Forelimb muscle (tissue), 1 donor: ENCODE measurements around the gene ULK3. TPM values are rescaled to one million over a fixed set of nuclear protein-coding genes. Genes with fewer than 3 reads are reported as not detected.

ENCODE experiments used
- DNase-seq: peaks from one replicate; pipeline ENCODE4 v3.0.0-alpha.2; 2013; ENCODE audit warnings: low read depth
- polyA plus RNA-seq: library from polyadenylated mRNA; unstranded; fragments of 120-200 nt; gene quantifications from one replicate; pipeline ENCODE4 v1.2.1, GENCODE V29; 2013; ENCODE audit not compliant: insufficient read length

ULK3 gene
- polyA plus RNA-seq, 1 donor: 33.3 TPM

DNA sequence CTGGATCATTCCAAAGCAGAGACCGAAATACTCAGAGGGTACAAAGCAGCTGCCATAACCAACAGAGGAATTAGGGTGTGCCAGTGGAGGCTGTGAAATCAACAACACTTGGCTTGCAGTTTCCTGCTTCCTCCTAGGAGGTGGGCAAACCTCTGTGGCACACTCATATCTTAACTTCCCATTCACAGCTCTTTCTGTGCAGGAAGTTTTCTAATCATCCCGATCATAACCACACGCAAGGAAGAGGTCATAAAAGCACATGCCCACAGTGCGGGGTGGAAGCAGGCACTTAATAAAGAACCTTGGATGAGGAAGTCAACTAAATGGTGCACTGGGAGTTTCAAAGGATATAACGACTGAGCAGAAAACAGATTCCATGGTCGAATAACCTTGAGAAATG is 25.1 kb upstream of the ULK3 start:
- no peak for DNase-seq

DNA sequence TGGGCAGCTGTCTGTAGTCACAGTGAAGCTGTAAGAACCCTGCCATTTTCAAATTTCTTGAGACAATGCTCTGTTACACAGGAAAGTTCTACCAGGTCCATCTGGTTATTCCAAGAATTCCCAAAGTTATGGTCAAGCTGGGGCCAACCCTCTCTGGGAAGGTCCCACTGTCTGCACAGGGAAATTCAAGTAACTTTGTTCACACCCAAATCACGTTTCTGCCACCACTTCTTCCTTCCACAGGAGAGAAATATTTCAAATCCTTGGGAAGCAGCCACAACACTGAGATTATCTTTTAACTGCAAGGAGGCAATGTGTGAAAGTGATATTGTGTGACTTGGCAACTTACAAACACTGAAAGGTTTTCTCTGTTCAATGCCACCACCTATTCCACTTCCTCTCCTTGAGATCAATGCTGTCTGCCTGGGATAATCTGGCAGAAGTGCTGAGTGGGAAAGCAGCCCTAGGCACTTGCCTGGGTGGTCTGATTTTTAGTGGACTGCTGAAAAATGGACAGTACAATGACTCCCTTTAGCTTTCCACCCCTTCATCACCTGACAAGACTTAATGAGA is 24.6 kb upstream of the ULK3 start:
- no peak for DNase-seq

DNA sequence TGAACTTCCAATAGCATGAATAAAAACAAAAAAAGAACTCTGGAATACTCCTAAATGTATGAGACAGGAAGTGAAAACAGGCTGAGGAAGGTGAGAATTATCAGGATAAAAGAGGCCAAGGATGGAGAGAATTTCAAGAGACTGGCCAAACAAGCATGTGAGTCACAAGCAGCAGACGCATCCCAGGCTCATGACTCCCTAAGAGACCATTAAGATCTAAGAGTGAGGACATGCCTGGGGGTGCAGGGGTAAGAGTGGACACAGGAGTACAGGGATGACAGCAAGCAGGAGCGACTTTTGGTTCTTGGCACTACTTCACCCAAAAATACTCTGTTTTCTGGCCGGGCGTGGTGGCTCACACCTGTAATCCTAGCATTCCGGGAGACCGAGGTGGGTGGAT is 23.1 kb upstream of the ULK3 start:
- no peak for DNase-seq

DNA sequence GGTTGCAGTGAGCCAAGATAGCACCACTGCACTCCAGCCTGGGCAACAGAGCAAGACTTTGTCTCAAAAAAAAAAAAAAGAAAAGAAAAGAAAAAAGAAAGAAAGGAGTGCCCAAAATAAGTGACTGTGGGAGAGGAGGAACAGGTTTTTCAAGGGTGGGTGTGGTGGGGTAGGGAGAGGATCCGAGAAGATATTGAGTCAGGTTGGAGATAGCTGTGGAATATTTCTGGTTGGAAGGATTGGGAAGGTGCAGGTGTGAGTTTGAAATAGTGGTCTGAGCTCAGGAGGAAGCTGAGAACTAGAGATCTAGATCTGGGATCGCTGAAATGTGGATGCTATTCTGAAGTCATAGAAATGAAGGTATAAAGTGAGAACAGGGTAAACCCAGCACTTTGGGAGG is 22.4 kb upstream of the ULK3 start:
- DNase-seq: no peak

DNA sequence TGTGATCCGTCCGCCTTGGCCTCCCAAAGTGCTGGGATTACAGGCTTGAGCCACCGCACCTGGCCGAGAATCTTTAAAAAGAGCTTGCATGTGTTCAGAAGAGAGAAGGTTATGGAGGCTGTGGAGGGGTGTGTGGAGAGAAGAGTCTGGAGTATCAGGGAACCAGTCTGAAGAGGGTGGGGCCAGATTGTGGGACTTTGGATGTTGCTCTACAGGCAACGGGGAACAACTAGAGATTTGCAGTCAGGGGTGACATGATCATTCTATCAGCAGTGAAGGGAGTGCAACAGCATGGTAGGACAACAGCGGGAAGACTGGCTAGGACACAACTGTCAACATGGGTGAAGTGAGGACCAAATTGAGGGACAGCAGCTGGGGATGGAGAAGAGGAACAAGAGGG is 21.3 kb upstream of the ULK3 start:
- DNase-seq: no peak

DNA sequence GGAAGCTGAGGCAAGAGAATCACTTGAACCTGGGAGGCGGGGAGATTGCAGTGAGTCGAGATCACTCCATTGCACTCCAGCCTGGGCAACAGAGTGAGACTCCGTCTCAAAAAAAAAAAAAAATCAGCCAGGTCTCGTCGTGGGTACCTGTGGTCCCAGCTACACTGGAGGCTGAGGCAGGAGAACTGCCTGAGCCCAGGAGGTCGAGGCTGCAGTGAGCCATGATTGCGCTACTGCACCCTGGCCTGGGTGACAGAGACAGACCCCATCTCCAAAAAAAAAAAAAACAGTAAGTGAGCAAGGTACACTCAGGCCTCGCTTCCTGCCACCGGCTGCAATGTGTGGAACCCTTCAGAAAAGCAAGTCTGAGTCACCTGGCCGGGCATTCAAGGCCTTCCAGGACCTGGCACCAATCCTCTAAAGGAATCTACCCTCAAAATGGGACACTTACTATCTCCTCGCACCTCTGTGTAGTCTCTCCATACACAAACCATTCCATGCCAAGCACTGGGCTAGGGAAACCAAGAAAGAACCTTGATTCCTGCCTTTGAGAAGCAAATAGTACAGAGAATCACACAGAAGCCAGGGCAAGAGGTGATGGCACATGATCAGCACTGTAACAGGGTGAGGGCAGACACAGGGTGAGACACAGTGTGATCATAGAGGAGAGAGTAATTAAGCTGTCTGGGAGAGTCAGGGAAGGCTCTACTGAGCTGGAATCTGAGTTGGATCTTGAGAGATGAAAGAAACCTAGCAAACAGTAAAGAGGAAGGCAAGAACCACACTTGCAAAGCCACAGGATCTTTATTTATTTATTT is 20.5 kb upstream of the ULK3 start:
- DNase-seq: no peak

DNA sequence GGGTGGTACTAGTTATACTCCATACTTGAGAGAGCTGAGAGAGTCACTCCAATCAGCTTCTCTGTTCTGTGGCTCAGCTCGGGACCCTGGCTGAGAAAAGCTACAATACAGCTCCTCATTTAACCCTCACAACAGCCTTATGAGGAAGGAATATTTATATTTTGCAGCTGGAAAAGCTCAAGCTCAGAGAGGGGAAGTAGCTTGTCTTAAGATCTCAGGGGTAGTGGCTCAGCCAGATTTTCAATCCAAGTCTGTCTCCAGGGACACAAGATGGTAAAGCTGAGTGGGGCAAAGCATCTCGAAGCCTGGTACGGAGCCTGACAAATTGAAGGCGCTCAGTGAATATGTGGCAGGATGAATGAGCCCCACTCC is 15.4 kb upstream of the ULK3 start:
- DNase-seq: no peak

DNA sequence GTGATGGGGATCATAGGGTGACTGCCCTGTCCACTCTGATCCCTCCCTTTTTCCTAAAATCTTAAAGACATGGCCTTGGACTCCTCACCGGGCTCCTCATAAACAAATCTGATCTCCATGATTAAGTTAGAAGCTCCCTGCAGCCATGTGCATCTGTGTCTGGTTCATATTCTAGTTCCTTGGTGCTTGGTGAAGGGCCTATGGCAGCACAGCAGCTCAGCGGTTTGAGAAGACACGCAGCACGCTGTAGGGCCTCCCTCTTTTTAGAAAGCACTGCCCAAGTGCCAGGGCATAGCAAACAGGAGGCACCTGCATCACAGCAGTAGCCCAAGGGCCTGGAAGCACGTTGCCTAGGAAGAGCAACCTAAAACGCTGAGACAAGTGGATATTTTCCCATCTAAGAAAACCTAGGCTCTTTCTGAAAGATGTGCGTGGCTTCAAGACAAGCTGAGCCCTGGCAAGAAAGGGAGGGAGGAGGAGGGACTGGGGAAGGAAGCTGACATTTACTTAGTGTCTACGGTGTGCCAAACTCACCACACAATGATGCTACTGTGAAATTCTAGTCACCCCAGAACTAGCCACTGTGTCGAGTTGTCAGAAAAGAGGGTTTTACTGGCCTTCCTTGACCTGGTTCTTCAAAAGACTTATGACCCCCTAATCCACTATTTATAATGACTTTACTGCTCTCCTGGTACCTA is 14.9 kb upstream of the ULK3 start:
- DNase-seq: no peak

DNA sequence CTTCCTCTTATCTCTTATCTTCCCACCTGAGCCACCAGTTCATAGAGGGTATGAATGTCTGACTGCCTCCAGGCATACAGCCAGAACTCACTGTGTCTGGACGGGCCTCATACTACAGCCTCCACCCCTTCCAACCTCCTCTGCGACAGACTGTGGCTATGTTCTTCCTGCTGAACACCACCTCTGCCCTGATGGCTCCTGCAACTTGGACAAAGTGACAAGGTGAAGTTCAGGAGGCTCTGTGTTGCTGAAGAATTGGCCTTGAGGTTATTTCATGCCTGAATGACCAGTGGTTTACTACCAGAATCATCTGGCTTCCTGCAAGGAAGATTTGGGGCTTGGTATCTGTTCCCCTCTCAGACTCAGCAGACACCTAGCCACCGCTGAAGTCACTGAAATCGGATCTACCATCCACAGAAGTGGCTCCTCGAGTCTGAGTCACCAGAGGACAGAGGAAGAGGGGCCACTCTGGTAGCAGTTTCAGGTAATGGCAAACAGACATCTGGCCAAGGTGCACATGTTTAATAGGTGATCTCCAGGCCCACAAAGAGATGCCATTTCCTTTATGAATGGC is 14.2 kb upstream of the ULK3 start:
- DNase-seq: no peak

DNA sequence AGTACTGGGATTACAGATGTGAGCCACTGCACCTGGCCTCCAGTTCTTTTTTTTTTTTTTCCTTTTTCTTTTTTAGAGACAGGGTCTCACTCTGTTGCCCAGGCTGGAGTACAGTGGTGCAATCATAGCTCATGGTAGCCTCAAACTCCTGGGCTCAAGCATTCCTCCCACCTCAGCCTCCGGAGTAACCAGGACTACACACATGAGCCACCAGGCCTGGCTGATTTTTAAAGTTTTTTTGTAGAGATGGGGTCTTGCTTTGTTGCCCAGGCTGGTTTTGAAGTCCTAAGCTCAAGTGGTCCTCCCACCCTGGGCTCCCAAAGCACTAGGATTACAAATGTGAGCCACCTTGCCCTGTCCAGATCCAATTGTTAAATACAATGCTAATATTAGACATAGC is 13.6 kb upstream of the ULK3 start:
- no peak for DNase-seq

DNA sequence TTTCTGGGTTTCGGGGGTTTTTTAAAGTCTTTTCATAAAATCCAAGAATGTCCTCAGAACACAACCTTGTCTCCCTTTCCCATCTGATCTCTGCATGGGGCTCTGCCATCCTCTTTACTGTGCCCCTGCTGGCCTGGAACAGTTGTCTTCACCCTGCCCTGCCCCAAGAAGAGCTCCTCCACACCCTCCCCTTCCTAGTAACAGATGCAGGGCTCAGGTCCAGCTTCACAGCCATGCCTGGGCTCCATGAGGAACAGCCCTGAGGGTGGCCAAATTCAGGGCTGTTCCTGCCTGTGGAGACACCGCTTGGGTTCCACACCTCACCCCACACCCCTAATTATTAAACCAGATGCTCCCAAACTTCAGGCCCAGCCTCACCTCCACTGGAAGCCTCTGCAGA is 12.9 kb upstream of the ULK3 start:
- no peak for DNase-seq

DNA sequence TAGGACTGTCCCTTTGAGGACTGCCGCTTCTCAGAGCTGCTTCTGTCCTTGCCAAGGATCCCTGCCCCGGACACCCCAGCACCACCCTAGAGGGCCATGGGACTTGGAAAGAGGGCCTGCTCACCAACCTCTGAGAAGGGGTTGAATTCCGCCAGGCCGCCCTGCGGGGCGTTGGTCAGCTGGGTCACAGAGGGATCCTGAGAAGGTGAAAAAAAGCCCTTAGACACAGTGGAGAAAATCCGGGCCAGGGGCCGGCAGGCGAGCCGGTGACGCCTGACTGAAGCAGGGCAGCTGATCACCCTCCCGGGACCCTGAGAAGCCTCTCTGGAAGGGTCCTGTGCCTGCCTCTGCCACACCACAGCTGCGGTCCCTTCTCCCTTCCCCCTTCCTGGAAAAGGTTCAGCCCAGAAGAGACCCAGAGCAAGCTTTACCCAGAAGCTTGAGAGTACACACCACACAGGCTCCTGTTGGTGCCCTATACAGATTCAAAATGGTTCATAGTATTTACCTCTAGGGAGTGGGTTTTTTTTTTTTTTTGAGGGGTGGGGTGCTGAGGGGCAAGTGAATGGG is 11.6 kb upstream of the ULK3 start:
- no peak for DNase-seq

DNA sequence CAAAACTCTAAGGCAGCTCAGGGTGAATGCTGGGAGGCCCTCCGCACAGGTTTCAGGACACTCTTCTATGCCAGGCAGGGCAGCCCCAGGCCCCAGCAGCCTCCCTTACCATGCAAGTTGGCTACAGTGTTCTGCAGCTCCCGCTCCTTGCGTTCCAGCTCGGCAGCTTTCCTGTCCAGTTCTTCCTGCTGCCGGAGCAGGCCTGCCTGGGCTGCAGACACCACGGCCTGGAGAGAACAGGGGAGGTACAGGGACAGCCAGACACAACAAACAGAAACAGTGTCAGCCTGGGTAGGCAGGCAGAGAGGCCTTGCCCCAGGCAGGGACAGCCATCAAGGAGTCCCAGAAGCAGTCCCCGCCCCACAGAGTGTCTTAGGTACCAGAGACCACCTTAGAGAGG is 9.0 kb upstream of the ULK3 start:
- DNase-seq: no peak

DNA sequence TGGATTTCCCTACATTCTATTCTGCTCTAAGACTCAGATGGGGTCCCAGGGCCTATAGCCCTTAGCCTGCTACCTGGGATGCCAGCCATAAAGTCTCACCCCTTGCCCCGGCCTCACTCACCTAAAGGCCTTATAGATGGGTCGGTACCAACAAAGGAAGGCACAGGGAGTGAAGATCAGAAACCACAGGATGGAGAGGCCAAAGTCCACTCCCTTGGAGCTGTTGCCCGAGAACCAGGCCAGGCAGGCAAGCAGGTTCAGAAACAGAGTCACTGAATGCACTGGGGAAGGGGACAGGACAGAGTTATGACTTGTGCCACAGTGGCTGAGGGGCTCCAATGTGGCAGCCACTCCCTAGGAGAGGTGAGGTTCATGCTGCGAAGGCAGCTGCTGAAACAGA is 7.4 kb upstream of the ULK3 start:
- DNase-seq: no peak

DNA sequence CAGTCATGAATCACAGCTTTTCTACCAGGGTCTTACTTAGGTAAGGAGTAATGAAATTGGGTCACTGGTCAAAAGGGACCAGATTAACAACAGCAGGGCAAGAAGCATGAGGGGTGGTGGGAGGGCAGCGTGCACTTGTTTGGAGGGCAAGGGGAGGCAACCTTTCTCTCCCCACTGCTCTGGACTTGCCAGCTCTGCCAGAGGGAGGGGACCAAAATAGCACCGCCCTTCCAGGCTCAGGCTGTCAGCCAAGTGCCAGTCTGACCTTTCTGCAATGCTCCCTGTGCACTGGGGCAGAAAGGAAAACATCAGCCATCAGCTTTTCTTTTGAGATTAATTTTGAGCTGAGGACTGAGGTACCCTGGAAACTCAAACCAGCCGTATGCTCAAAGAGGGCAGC is 4.5 kb upstream of the ULK3 start:
- DNase-seq: no peak

DNA sequence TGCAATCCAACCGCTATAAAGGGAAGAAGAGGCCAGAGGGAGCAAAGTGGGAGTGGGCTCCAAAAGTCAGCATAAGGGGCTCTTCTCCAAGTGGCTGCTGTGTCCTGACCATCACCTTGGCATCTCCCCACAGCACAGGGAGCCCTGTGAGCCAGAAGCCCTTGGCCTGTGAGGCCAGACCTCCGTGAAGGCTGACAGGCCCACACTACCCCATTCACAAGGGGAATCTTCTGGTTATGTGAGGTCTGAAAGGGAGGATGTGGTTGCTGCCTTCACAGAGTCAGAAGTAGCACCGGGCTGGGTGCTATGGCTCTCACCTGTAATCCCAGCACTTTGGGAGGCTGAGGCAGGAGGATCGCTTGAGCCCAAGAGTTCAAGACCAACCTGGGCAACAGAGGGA is 2.6 kb upstream of the ULK3 start:
- DNase-seq: no peak

DNA sequence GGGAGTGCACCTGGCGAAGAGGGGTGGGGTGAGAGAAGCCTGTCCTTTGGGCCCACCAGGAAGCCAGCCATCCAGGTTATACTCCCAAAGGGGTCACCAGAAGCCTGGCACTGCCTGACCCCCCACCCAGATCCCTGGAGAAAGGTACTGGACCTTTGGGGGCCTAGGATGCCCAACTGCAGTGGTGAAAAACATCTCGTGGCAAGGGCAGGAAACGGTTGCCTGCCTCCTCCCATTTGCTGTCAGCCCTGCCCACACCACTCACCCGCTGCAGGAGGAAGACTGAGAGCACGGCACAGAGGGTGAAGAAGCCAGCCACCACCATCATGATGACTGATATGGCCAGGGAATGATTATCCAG is 2.2 kb upstream of the ULK3 start:
- DNase-seq: no peak

DNA sequence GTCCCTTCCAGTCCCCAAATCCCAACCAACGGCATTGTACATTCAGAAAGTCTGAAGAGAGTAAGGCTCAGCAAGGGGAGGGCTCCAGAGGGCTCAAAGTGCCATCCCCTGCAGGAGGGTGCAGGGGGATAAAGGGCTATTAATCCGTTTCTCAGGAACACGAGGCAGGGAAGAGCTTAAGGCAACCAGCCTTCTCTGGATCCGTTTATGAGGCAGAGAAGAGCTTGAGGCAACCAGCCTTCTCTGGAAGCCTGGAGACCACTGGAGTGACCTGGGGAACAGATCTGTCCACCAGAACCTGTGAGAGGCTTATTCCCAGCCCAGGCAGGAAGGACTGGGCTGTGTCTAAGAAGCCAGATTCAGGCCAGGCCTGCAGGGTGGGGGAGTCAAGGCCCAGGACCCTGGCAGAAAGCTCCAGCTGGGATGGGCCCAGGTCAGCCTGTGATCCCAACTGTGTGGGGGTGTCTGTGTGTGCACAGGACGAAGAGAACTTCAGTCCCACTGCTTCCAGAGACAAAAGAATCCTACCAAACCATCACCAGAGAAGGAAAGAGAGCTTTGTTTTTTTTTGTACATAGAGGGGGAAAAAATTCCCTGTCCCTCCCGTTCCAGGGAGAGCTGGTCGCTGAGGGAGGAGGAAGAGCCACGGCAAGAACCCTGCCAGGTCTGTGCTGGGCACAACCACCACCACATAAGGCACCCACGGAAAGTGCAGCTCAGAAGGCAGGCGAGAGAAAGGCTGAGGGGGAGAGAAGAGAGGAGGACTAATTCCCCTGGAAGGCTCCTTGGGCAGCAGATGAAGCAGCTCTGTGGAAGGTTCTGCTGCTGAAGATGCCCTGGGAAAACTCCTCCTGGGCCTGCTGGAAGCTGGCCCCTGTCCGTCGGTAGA is 1.6 kb upstream of the ULK3 start:
- no peak for DNase-seq

DNA sequence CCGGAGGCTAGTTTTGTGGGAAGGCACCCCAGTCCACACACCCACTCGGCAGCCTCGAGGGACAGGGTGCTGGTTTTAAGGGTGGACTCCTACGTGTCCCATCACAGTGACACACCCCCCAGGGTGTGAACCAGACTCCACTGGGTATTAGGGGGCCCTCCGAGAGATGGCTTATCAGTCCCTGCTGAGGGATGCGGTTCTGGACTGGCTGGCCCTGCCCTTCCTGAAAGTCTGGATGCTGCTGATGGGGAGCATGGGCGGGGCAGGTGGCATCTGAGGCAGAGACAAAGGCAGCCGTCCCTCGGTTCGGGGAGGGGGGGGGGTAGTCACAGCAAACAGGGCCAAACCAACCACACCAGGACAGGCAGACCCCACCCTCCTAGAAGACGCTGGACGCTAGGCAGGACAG is 939 bp upstream of the ULK3 start:
- DNase-seq: no peak

DNA sequence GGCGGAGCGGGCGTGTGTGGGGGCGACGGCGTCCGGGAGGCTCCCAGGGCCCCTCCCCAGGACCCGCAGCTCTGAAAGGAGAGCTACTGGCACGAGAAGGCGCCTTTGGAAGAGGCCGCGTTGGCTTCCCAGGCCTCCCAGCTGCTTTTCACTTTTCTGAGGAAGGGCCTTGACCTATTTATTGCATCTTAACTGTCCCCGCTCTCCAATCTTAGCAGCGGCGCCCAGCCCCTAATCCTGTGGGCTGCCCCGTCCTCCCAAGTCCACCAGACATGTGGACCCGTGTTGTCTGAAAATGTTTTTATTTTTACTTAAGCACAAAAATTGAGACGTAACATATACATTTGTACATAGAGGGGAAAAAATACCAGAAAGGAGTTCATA is 481 bp upstream of the ULK3 start:
- no peak for DNase-seq

DNA sequence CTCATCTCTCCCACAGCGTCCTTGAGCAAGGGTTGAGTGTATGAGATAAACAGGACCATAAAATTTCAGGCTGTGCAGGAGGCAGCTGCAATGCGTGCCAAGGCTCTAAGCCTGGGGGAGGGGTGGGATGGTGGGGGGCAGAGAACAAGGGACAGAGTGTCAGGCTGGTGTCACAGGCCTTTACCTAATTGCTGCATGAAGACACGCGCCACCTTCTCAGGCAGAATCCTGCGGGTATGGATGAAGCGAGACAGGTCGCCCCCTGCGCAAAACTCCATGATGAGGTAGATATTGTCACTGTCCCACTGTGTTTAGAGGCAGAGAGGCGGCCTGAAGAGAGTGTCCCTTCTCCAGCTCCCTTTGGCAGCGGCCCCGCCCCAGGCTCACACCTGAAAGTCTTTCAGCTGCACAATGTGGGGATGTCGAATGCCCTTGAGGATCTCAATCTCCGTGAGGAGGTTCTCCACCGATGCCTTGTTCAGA is 1.0 kb downstream of the ULK3 start:
- DNase-seq: no peak
